Skin of body (tissue), 2 donors: ENCODE results near the gene COTL1. TPM values are rescaled to one million over a fixed set of nuclear protein-coding genes. Genes with fewer than 3 reads are reported as not detected.

Source experiments
- DNase-seq: peaks from one replicate; lab custom pipeline; 2025; lab: John Stamatoyannopoulos, UW
- total RNA-seq: library from RNA; depleted of rRNA; stranded (reverse); fragments of >200 nt; gene quantifications from one replicate; pipeline ENCODE4 v1.2.3, GENCODE V29; 2014

Gene COTL1
- total RNA-seq, 1 donor from 2014 or later: 14.6 TPM

DNA sequence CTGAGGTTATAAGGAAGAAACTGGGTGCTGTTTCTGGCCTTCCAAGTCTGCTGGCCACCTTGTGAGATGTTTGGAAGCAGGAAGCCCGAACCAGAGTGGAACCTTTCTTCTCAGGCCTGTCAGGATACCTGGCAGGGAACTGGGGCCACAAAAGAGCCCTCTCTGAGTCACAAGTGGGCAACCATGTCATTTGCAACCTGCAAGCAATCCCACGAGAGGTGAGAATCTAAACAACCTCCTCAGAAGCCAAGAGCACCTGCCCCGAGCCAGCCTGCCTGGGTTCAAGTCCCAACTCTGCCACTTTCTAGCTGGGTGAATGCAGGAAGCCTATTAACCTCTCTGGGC is 3.3 kb downstream of the COTL1 start:
- DNase-seq: no peak

DNA sequence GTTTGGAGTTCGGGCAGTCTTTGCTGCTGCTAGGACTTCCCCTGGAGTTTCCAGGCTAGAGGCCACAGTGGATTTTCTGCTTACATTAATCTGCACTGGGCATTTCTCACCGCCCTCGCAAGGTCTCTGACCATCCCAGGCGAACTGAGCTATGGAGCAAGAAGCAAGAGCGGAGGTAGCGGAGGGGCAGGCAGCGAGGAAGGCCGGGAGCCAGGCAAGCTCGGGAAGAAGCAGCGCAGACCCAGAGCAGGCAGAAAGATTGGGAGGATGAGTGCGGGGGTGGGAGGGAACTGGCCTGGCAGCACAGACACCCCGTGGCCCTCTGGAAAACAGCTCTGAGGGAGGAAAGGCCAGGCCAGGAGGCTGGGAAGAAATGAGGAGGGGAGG is 3.8 kb downstream of the COTL1 start:
- DNase-seq: no peak

DNA sequence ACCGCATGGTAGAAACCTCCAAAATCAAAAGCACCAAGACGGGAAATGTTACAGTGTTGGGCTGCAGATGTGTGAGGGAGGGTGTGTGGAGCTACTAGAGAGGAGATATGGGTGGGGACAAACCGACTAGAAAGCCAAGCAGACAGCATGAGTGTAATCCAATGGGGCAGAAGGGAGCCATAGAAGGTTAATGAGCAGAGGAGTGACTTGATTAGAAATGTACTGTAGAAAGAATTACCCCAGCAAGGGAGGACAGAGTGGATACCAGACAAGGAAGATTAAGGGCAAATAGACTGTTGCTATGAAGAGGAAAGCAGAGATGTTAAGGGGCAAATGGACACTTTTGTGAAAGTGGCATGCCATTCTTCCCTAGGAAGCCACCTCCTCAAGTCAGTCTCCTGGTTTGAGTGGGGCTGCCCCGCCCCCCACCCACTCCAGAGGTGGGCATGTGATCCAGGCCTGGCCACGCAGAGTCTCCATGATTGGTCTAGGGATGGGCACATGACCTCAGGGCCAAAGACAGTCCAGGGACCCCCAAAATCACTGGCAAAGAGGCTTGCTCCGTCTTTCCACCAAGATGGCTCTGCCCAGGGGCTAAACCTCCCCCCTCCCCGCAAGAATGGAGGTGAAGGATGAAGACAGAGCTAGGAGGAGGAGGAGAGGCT is 4.3 kb downstream of the COTL1 start:
- DNase-seq: no peak

DNA sequence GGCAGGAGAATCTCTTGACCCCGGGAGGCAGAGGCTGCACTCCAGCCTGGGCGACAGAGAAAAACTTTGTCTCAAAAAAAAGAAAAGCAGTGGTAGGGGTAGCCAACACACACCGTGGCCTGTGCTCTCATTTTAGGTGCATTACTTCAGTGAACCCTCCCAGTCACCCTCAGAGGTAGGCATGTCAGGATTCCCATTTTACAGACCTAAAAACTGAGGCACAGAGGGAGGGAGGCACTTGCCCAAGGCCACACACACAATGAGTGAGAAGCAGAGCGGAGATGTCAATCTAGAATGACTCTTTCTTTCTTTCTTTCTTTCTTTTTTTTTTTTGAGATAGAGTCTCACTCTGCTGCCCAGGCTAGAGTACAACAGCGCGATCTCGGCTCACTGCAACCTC is 5.2 kb downstream of the COTL1 start:
- no peak for DNase-seq

DNA sequence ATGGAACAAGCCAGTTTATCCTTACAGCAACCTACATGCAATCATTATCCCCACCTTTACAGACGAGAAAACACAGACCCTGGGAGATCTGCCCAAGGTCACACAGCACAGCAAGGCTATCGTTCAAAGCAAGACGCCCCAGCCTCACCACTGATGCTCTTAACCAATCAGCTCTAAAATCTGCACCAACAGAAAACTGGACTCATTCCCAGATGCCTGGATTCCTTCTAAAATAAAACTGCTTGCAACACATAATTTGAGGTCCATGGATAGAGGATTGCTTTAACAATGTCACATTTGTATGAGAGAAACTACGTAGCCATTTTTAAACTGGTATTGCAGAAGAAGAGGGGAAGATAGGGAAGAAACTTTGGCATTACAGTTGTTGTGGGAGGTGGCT is 6.8 kb downstream of the COTL1 start:
- peak; percentile 43 for DNase-seq

DNA sequence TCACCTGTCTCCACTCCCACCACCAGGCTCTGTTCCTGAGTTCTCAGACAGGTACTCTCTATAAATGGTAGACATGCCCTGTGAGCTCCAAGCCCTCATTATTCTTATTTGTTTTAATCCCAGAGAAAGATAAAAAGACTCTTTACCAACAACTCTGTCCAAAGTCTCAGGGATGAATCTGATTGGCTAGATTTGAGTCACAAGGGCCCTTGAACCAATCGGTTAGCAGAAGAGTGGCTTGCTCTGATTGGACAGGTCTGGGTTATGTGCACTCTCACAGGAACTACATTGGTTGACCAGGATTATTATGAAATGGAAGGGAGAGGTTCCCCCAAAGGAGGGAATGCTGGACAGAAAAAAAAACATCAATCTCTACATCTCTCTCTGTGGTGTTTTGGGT is 7.5 kb downstream of the COTL1 start:
- DNase-seq: no peak

DNA sequence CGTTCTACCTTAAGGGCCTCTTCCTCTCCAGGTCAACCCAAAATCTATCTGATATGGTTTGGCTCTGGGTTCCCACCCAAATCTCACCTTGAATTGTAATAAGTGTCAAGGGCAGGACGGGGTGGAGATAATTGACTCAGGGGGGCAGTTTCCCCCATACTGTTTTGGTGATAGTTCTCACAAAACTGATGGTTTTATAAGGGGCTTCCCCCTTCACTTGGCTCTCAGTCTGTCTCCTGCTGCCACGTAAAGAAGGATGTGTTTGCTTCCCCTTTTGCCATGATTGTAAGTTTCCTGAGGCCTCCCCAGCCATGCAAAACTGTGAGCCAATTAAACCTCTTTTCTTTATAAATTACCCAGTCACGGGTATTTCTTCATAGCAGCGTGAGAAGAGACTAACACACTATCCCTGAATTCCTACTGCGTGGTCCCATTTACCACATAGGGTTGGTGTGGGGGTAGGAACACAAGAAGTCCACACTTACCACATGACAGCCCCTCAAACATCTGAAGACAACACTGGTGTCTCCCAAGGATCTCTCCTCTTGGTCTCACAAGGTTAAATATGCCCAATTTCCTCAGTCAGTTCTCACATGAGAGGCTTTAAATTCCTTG is 8.2 kb downstream of the COTL1 start:
- DNase-seq: no peak

DNA sequence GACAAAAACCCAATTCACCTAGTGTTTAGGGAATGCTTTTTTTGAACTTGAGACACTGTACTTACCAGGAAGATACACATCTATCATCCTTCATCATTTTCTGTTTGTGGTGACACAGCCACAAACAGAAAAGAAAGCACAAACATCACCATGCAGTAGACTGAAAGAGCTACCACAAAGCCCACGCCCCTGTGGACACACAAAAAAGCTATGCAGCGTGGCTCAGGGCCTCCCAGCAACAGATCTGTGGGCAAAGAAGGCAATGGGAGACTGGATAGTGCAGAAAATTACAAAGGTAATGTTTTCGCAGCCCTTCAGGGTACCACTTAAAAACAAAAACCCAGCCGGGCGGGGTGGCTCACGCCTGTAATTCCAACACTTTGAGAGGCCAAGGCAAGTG is 9.6 kb downstream of the COTL1 start:
- no peak for DNase-seq

DNA sequence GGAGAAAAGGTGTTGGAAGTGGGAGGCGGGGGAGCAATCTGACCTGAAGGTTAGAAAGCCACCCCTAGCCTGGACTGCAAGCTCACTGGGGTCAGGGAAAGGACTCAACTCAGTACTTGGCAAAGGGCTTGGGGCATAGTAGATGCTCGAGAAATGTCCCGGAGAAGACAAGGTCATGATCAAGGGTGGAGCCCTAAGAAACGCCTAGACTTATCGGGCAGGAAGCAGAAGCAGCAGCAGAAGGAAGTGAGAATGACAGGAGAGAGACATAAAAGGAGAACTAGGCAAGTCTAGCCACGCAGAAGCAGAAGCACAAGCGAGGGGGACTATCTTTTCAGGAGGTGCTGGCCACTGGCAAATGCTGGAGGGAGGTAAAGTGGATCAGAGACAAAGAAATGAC is 10.2 kb downstream of the COTL1 start:
- DNase-seq: no peak

DNA sequence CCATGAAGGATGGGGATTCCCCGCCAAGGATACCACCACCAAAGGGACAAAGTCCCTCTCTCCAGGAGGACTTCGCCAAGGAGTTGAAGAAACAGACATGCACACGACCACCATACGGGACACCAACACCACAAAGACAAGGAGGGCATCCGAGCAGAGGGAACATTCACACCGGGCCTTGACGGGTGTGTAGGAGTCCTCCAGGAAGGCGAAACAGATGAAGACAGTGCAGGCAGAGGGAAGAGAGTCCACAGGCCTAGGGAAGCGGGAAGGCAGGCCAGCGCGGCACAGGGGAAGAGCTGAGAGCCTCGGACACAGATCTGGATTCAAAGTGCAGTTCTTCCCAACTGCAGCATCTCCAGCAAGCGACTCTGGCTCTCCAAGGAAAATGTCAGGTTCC is 10.8 kb downstream of the COTL1 start:
- no peak for DNase-seq

DNA sequence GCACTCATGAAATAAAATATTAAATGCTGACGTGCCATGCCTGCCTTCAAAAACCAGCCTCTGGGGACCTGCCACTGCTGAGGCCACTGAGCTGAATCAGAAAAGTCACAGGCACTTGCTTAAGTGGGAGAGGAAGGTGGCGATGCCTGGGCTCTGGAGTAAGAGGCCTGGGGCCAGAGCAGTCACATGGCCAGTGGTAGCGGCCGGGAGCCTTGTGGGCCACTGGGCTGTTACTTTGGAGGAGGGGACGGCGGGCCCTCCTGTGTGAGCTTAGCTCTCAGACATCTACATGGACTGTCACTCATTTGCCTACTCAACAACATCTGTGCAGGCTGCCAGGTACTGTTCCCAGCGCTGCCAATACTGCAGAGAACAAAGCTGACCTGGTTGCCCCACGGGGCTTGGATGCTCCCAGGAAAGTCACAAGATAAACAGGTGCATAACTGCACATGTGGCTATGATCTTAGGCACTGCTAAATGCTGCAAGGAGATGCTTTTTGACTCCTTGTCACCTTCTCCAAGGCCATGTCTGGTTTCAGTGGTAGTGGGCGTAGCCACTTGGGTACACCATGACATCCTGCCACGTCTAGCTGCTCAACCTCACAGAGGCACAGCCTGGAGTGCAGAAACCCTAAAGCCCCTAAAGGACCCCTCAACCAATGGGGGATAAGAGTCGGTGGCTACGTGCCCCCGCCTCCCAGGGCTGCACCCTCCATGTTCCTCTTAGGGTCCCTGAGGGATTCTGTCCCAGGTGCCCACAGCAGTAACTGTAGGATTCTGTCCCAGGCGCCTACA is 11.6 kb downstream of the COTL1 start:
- DNase-seq: no peak

DNA sequence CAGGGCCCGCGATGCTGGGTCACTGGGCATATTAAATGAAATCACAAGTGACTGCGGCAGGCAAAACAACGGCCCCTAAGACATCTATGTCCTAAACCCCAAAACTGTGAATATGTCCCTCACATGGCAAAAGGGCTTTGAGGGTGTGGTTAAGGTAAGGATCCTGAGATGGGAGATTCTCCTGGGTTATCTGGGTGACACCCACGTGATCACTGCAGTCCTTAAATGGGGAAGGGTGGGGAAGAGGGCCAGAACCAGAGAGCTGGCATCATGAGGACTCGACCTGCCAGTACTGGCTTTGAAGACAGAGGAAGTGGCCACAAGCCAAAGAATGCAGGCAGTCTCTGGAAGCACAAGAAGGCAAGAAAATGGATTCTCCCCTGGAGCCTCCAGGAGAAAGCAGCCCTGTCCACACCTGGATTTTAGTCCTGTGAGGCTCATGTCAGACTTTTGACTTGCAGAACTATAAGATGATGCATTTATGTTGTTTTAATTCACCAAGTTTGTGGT is 12.5 kb downstream of the COTL1 start:
- no peak for DNase-seq

DNA sequence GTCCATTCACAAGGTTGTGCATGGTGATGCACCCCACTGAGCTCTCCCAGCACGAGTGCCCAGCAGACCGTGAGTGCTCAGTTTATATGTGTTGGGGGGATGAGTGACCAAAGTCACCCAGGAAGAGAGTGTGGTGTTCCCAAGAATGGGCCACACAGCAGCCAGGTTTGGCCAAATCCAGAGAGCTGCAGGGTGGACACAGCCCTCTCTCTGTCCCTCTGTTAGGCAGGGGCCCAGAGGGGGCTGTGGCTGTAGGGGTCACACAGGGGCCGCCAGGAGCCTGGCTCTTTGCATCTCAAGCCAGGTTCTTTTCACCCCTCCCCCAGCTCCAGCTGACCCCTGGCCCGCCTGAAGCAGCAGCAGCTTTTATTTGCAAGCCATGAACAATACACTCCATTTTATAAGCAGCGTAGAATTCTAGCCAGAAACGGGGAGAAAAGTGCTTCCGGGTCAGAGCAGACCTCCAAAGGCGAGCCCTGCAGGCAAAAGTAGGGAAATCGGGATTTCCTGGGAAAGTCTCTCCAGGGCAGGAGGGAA is 13.3 kb downstream of the COTL1 start:
- no peak for DNase-seq

DNA sequence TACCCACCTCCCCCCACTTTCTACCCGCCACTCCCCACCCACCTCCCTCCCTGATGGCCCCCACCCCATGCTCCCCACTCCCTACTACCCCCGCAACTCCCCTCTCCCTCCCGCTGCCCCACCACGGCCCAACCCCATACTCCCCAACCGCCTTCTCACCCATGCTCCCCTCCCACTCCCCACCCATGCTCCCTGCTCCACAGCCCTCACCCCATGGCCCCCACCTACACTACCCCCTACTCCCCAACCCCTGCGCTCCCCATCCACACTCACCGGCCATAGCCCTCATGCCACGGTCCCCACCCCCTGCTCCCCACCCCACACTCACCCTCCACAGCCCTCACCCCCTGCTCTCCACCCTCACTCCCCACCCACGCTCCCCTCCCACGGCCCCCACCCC is 13.9 kb downstream of the COTL1 start:
- no peak for DNase-seq

DNA sequence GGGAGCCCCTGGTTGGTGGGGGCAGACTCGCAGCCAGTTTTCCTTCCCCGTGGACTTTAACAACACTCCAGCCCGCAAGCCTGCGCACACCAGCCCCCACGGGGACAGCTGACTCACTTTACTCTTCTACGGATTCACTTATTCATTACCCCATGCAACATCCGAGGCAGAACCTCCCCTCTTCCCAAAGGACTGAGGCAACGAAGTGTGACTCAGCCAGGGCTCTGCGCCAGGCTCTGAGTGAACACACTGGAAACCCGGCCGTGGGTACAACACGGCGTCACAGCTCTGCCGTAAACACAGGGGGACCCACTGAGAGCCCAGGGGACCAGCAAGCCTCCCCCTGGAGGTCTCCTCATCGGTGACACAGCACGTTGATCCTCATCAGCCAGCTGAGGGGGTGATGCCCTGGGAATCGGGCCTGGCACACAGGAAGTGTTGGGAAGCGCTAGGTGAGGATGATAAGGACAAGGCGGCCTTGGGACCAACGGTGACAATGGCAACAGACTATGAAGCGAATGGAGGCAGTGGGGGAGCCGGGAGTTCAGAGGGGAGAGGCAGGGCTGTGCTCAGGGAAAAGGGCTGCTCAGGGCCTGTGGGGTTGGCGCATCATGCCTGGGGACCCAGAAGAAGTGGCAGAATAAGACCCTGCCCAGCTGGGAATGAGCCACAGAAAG is 14.6 kb downstream of the COTL1 start:
- DNase-seq: no peak

DNA sequence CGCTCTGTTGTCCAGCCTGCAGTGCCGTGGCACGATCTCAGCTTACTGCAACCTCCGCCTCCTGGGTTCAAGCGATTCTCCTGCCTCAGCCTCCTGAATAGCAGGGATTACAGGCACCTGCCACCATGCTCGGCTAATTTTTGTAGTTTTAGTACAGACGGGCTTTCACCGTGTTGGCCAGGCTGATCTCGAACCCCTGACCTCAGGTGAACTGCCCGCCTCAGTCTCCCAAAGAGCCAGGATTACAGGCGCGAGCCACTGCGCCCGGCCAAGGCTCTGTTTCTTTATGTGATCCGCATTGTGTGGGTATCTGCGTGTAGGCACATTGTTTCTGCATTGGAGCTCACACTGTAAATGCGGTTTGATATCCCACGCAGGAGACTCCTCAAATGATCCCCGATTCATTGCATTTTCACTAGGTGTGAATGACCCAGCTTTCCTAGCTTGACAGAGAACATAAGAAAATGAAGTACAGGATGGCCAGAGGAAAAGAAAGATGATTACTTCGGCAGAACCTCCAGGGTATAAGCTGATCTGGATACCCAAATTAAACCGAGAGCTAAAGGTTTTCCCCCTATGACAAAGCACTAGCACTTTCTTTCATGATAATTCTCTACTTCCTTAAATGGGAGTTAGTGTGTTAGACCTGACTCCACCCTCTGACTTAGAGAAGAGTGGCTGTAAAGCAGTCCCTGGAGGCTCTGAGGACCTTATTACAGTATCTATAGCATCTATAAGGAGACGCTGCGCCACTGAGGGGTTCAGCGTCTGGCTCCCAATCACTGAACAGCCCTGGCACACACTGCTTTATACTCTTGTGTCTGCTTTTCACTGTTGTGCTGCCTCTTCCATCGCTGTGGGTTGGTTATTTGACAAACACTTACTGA is 17.3 kb downstream of the COTL1 start:
- DNase-seq: no peak

DNA sequence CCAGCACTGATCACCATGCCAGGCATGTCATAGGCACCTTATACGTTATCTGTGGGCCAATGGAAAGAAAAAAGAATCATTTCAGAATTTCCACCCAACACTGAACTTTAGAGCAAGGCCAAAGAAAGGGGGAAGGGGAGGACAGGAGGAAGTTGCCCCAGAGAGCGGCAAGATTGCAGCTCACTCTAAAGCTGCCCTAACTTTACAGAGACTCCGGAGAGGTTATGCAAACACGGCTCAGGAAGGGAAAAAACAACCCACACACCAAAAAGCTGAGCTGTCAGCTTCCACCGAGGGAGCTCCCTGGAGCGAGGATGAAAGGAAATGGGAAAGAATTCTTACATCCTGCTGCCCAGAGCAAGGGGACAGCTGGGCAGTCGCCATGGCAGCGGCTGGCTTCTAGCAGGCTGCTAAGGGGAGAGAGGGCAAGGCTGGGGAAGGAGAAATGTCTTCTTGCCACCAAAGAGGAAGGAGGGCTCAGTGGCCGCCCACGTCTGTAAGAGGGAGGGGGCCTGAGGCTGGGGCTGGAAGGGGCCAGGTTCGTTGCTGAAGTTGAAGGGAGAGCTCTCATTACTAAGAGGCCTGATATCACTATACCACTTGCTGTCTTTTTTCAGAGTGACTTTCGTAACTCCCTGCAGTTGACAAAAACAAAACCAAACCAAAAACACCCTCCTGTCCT is 18.2 kb downstream of the COTL1 start:
- no peak for DNase-seq

DNA sequence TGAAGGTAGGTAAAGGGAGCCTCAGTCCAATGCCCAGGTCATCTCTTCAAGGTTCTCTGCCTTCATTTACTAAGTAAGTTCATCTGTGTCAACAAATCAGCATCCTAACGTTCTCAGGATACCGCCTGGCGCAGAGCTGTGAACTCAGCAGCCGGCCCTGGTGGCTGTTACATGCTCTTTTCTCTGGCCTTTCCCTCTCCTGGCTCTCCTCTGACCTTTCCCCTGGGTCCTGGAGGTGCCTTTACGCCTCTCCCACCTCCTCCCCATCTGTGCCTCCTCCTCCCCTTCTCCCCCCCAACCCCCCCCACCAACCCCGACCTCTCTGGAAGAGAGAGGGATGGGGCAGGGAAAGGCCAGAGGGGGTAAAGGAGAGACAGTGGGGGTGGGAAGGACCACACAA is 19.5 kb downstream of the COTL1 start:
- no peak for DNase-seq

DNA sequence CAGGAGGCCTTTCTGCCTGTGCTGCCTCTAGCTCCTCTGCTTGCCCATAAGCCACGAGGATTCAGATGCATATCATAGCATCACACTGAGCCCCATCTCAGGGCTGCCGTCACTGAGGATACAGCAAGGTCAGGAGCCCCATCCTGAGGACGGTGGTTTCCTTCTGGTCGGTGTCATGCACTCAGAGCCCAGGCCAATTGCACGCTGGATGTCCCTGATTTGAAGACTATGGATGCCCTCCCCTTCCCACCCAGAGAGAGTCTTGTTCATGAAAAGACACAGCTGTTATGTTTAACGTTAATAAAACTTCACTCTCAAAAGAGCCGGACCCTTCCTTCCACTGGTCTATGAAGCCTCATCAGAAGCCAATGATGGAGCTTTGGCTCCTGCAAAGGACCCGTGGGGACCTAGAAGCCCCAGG is 19.9 kb downstream of the COTL1 start:
- no peak for DNase-seq

DNA sequence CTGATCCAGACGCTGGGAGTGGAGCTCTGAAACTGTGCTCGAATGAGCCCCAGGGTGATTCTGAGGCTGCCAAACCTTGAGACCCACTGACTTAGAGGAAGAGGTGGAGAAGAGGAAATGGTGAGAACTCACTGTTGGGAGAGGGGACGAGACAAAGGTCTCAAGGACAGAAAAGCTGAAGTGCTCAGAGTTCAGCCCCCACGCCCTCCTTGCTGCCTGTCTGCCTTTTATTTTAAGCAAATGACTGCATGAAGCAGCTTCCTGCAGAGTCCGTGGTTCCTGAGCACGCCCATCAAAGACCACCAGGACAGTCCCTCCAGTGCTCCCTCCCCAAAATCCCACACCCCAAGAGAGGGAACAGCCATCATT is 20.4 kb downstream of the COTL1 start:
- no peak for DNase-seq
